ENCODE measurements around the gene RARG. TPM values are rescaled to one million over a fixed set of nuclear protein-coding genes. Genes with fewer than 3 reads are reported as not detected.

The RARG gene
- total RNA-seq, 4 donors from 2014 or later, result 2.6 to 65.6 (median 28.9) TPM

- Histone ChIP-seq H3K27me3 (no peaks in the 10 kb centered on the region), H3K27ac (peak overlapping the region; percentile 99), H3K4me1 (peaks cover 8 to 41% of the 10 kb centered on the region in 2 donors), H3K9me3 (no peaks in the 10 kb centered on the region), H3K36me3 (no peaks in the 10 kb centered on the region), H3K4me3 (peak overlapping the region; percentile 73 to 78)
- peak; percentile 75 to 82 for DNase-seq
- intact Hi-C loops (cut with DNase I; ENCODE audit: low total_unique reads), result no loop called here
- no peak for TF ChIP-seq CTCF (IDR thresholded peaks at IDR 0.05)
- TF ChIP-seq POLR2A (IDR thresholded peaks at IDR 0.05), result peak in 1 of 2 donors; percentile 51
Measured at GRCh38 chr12:53221203-53222080, 10.6 kb downstream of the RARG start.

GRCh38 chr12:53220694-53221202 lies 11.3 kb downstream of the RARG start:
- H3K4me3 ChIP-seq, result peak overlapping the region; percentile 73 to 78
- H3K9me3 ChIP-seq, result no peaks in the 10 kb centered on the region
- TF ChIP-seq CTCF (IDR thresholded peaks at IDR 0.05), result no peak
- no peak for TF ChIP-seq POLR2A (IDR thresholded peaks at IDR 0.05)
- peak; percentile 90 to 91 for DNase-seq
- intact Hi-C loops (cut with DNase I; ENCODE audit: low total_unique reads), result no loop called here
- no peaks in the 10 kb centered on the region for H3K27me3 ChIP-seq
- peaks cover 8 to 41% of the 10 kb centered on the region in 2 donors for H3K4me1 ChIP-seq
- peak overlapping the region; percentile 99 for H3K27ac ChIP-seq
- H3K36me3 ChIP-seq, result no peaks in the 10 kb centered on the region

GRCh38 chr12:53219956-53220693 lies 11.9 kb downstream of the RARG start:
- intact Hi-C loops (cut with DNase I; ENCODE audit: low total_unique reads), result loop anchor here (5.0 to 10.0 kb wide), 2 partner anchors 32 to 65 kb away; a partner anchor contains a TSS
- peak overlapping the region; percentile 99 for H3K27ac ChIP-seq
- no peaks in the 10 kb centered on the region for H3K9me3 ChIP-seq
- H3K36me3 ChIP-seq, result no peaks in the 10 kb centered on the region
- peaks cover 8 to 41% of the 10 kb centered on the region in 2 donors for H3K4me1 ChIP-seq
- H3K27me3 ChIP-seq, result no peaks in the 10 kb centered on the region
- DNase-seq, result peak in 1 of 2 donors; percentile 72
- H3K4me3 ChIP-seq, result peak overlapping the region; percentile 73 to 78
- TF ChIP-seq POLR2A (IDR thresholded peaks at IDR 0.05) (no peak), CTCF (IDR thresholded peaks at IDR 0.05) (no peak)

DNA sequence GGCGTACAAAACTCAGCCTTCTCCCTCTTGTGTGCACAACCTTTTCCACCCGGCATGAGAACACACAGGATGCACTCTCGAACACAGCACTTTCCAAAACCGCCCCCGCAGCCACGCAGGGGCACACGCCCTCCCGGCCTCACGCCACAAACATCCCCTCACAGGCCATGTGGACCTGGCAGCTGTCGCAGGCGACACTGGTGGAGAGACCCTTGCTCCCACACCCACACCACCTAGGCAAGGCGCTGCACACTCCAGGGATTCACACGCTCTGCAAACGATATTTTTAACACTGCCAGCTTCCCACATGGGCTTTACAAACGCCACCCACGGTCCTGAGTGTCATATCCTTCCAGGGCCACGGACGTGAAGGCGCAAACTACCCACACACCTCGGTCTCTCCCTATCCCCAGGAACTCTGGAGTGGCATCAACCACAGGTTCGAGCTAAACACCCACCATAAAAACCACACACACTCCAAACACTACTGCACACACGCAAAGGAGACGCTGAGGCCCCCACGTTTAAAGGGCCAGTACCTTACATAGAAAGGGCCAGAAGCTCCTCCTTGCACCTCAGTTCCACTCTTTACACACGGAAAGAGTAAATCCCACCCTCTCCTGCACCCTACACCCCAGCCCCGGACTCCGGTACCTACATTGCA lies 12.6 kb downstream of the RARG start:
- intact Hi-C loops (cut with DNase I; ENCODE audit: low total_unique reads), result loop anchor here (5.0 to 10.0 kb wide), 2 partner anchors 33 to 65 kb away; a partner anchor contains a TSS
- no peak for DNase-seq

More for the DNA sequence above, 12.6 kb downstream of the RARG start:
- no peaks in the 10 kb centered on the region for H3K27me3 ChIP-seq
- peak overlapping the region; percentile 99 for H3K27ac ChIP-seq
- TF ChIP-seq POLR2A (IDR thresholded peaks at IDR 0.05), result no peak
- TF ChIP-seq CTCF (IDR thresholded peaks at IDR 0.05), result no peak
- no peaks in the 10 kb centered on the region for H3K9me3 ChIP-seq
- no peaks in the 10 kb centered on the region for H3K36me3 ChIP-seq
- H3K4me3 ChIP-seq, result peak overlapping the region; percentile 73 to 78
- H3K4me1 ChIP-seq, result peaks cover 6 to 41% of the 10 kb centered on the region in 2 donors
